Kidney (tissue), 14 donors: ENCODE measurements around the gene LPIN1. TPM values are rescaled to one million over a fixed set of nuclear protein-coding genes. Genes with fewer than 3 reads are reported as not detected.

Experiments
- DNase-seq, 5 donors: peaks; one replicate each; pipeline ENCODE4 v3.0.0-alpha.2; 2013 to 2020
- FAIRE-seq: peaks from 2 replicates; lab custom pipeline; 2012; peaks lifted over from hg19 to GRCh38; lab: Jason Lieb, UNC
- H3K27ac ChIP-seq, 2 donors: one replicate each; pipeline ENCODE4 v1.7.0; 2013; ENCODE audit warnings: low read depth in 2 of 2, low read length in 2 of 2, inconsistent platforms in 1 of 2
- H3K27me3 ChIP-seq: one replicate; pipeline ENCODE4 v1.7.1; 2013; ENCODE audit warnings: low read length, inconsistent platforms; ENCODE audit not compliant: control insufficient read depth, insufficient read depth
- H3K36me3 ChIP-seq, 3 donors: one replicate each; pipeline versions ENCODE4 v1.7.0 to v1.7.1; 2013; ENCODE audit warnings: low read length in 3 of 3, control low read depth in 1 of 3, inconsistent platforms in 1 of 3; ENCODE audit not compliant: insufficient read depth in 3 of 3, control insufficient read depth in 2 of 3
- H3K4me1 ChIP-seq, 3 donors: one replicate each; pipeline versions ENCODE4 v1.7.0 to v1.7.1; 2013; ENCODE audit warnings: low read length in 3 of 3, inconsistent platforms in 1 of 3, low read depth in 1 of 3; ENCODE audit not compliant: control insufficient read depth in 2 of 3, insufficient read depth in 2 of 3
- H3K4me3 ChIP-seq, 3 donors: one replicate each; pipeline versions ENCODE4 v1.7.0 to v1.8.1; 2013; ENCODE audit warnings: low read length in 3 of 3, control low read depth in 1 of 3, inconsistent platforms in 1 of 3
- H3K9ac ChIP-seq, 3 donors: one replicate each; pipeline versions ENCODE4 v1.7.0 to v1.7.1; 2013; ENCODE audit warnings: low read length in 3 of 3, control low read depth in 1 of 3, inconsistent platforms in 1 of 3
- H3K9me3 ChIP-seq, 3 donors: one replicate each; pipeline versions ENCODE4 v1.7.0 to v1.7.1; 2013; ENCODE audit warnings: low read length in 3 of 3, control low read depth in 1 of 3, inconsistent platforms in 1 of 3; ENCODE audit not compliant: control insufficient read depth in 2 of 3, insufficient read depth in 1 of 3
- intact Hi-C: fragments of 100-400 bp; cut with DNase I; formaldehyde crosslinking; loops from one replicate; pipeline ENCODE4 v1.11.1; 2022
- polyA plus RNA-seq: library from polyadenylated mRNA; stranded (reverse); fragments of 350-450 nt; fragmentation: Illumina TruSeq; extraction: RNeasy Lipid Tissue Mini Kit (QIAGEN cat#74804); gene quantifications from one replicate; pipeline ENCODE4 v1.2.3, GENCODE V29; 2014; ENCODE audit warnings: low read depth, low replicate concordance; ENCODE audit not compliant: insufficient read depth
- total RNA-seq: library from RNA; stranded (reverse); fragmentation: NEBNext Ultra II Directional; extraction: Animal tissue kit (Norgen Biotek cat#: 25700); gene quantifications from one replicate; pipeline ENCODE4 v1.2.1, GENCODE V29; 2021
- TF ChIP-seq, protein P1 (sequence below): IDR thresholded peaks from 3 replicates; pipeline ENCODE4 v1.5.1; 2012; ENCODE audit warnings: mild to moderate bottlenecking, moderate library complexity, borderline replicate concordance; ENCODE audit not compliant: insufficient read depth; ENCODE audit errors: extremely low read depth
- donor health status: control.
- donor health status: control.
- donor health status: control.
- donor health status: control.
- donor health status: control.
- donor health status: DM: yes; HTN: yes; CAD: no.
- donor health status: Normal renal cell carcinoma (clear cell type).

LPIN1 gene
- total and polyA plus RNA-seq, 2 donors from 2014 or later, result 11.8 to 36.8 TPM

DNA sequence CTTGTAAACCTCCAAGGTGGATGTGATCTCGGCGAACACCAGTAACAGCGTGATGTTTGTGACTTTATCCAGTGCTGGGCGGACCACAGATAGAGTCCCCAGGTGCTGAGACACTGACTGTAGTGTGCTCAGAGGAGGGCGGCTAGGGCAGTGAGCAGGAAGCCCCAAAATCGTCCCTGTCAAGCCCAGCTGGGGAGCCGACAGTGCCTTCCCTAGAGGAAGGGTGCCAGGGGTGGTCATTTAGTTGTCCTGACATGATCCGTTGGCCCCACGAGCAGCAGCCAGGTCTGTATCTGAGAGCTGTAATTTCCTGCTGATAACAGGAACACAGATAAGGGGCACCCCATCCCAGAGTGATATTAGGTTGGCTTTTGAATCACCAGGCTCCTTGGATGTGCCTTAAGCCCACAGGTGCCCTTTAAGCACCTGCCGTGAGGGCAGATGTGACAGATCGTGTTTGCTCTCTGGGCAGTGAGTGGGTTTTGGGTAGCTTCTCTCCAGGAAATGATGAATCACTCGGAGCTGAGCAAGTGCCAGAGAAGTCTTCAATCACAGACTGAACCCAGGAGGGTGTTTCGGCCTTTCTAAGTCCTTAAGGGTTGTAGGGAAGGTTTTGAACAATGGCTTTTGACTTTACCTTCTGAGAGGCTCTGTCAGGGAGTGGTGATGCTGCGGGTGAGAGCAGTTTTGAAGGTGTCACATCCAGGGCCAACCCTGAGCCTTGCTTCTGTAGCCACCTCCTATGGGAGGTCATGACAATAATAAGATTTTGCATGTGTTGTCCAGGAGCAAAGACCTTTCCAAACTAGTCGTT lies 7.7 kb downstream of the LPIN1 start:
- peak in 2 of 5 donors; percentile 44 to 56 for DNase-seq
- peak overlapping the region in 1 of 2 donors; percentile 52 for H3K27ac ChIP-seq
- H3K4me1 ChIP-seq, result peaks cover 4 to 22% (median 9%) of the 10 kb centered on the region in 3 donors
- H3K27me3 ChIP-seq, result no peaks in the 10 kb centered on the region
- FAIRE-seq, result no peak
- intact Hi-C loops, result no loop called here
- H3K9me3 ChIP-seq, result no peaks in the 10 kb centered on the region
- no peak overlapping the region for H3K9ac ChIP-seq
- H3K4me3 ChIP-seq, result no peak overlapping the region
- TF ChIP-seq, protein P1, sequence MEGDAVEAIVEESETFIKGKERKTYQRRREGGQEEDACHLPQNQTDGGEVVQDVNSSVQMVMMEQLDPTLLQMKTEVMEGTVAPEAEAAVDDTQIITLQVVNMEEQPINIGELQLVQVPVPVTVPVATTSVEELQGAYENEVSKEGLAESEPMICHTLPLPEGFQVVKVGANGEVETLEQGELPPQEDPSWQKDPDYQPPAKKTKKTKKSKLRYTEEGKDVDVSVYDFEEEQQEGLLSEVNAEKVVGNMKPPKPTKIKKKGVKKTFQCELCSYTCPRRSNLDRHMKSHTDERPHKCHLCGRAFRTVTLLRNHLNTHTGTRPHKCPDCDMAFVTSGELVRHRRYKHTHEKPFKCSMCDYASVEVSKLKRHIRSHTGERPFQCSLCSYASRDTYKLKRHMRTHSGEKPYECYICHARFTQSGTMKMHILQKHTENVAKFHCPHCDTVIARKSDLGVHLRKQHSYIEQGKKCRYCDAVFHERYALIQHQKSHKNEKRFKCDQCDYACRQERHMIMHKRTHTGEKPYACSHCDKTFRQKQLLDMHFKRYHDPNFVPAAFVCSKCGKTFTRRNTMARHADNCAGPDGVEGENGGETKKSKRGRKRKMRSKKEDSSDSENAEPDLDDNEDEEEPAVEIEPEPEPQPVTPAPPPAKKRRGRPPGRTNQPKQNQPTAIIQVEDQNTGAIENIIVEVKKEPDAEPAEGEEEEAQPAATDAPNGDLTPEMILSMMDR, result no peak
- no peaks in the 10 kb centered on the region for H3K36me3 ChIP-seq

GRCh38 chr2:11754700-11755015 lies 8.2 kb downstream of the LPIN1 start:
- TF ChIP-seq, protein P1, result no peak
- no peak overlapping the region for H3K4me3 ChIP-seq
- H3K27ac ChIP-seq, result no peak overlapping the region
- no peaks in the 10 kb centered on the region for H3K36me3 ChIP-seq
- H3K4me1 ChIP-seq, result peaks cover 4 to 21% (median 9%) of the 10 kb centered on the region in 3 donors
- no peaks in the 10 kb centered on the region for H3K27me3 ChIP-seq
- FAIRE-seq (no peak), DNase-seq (peak in 1 of 5 donors; percentile 5)
- intact Hi-C loops, result no loop called here
- no peaks in the 10 kb centered on the region for H3K9me3 ChIP-seq
- no peak overlapping the region for H3K9ac ChIP-seq

DNA sequence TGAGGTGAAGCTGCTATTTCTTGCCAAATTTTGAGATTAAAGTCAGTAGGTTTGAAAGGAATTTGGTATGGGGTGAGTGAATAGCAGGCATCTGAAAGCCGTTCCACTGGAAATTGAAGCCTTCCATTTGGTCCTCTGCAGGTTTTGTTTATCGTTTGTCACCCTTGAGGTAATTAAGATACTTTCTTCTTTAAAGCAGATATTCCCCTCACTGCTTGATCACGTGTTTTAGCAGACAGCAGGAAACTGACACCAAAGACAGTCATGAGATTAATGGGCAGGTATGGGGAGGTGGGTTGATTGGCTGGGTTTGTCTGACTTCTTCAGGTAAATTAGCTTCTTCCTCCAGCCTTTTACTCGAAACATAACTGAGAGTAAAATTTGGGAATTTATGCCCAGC lies 10.7 kb downstream of the LPIN1 start:
- FAIRE-seq (no peak), DNase-seq (peak in 3 of 5 donors; percentile 54 to 90 (median 84))
- Histone ChIP-seq H3K4me3 (no peak overlapping the region), H3K4me1 (peaks cover 4 to 10% (median 9%) of the 10 kb centered on the region in 3 donors), H3K36me3 (no peaks in the 10 kb centered on the region), H3K27ac (no peak overlapping the region), H3K9ac (no peak overlapping the region), H3K27me3 (no peaks in the 10 kb centered on the region), H3K9me3 (no peaks in the 10 kb centered on the region)
- TF ChIP-seq, protein P1, result no peak
- intact Hi-C loops, result no loop called here

DNA sequence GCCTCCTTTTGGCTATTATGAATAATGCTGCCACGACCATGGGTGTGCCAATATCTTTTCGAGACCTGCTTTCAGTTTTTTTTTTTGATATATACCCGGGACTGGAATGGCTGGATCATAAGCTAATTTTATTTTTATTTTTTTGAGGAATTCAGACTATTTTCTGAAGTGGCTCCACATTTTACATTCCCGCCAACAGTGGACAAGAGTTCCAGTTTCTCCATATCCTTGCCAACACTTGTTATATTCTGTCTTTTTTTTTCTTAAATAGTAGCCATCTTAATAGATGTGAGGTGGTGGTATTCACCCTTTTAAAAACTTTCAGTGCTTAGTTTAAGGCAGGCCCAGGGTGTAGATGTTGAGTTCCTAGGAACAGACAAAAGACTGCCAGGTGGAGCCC lies 11.8 kb downstream of the LPIN1 start:
- no peaks in the 10 kb centered on the region for H3K36me3 ChIP-seq
- FAIRE-seq (no peak), DNase-seq (no peak)
- H3K4me3 ChIP-seq, result no peak overlapping the region
- H3K4me1 ChIP-seq, result peaks cover 4 to 9% (median 6%) of the 10 kb centered on the region in 3 donors
- H3K9me3 ChIP-seq, result no peaks in the 10 kb centered on the region
- intact Hi-C loops, result no loop called here
- TF ChIP-seq, protein P1, result no peak
- no peaks in the 10 kb centered on the region for H3K27me3 ChIP-seq
- no peak overlapping the region for H3K27ac ChIP-seq
- H3K9ac ChIP-seq, result no peak overlapping the region
